Measurements from ENCODE around the gene SAXO1. TPM values are rescaled to one million over a fixed set of nuclear protein-coding genes. Genes with fewer than 3 reads are reported as not detected.

Gene SAXO1
- total and polyA plus RNA-seq, 10 donors, result 0.02 to 0.89 (median 0.25) TPM; not detected in 4

DNA sequence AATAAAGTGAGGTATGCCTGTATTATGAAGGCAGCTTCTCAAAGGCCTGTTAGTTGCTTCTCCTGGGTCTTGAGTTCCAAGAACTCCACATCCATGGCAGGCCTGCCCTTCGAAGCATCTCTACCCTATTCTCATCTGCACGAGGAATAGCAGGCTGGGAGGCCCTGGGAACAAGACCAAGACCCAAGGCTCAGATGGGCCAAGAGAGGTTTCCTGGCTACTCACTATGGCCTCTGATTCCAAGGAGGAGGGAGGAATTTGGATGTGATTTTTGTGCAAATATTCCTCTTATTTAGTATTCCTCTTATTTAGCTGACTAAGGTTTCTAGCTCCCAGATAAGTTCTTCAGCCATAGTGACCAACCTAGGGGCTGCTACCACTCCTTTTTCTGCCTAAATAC lies 151.3 kb downstream of the SAXO1 start:
- DNase-seq, result no peak
- TF ChIP-seq POLR2A (IDR thresholded peaks at IDR 0.05) (no peak), POLR2AphosphoS5 (IDR thresholded peaks at IDR 0.05) (no peak)
- TF ChIP-seq, protein P1, sequence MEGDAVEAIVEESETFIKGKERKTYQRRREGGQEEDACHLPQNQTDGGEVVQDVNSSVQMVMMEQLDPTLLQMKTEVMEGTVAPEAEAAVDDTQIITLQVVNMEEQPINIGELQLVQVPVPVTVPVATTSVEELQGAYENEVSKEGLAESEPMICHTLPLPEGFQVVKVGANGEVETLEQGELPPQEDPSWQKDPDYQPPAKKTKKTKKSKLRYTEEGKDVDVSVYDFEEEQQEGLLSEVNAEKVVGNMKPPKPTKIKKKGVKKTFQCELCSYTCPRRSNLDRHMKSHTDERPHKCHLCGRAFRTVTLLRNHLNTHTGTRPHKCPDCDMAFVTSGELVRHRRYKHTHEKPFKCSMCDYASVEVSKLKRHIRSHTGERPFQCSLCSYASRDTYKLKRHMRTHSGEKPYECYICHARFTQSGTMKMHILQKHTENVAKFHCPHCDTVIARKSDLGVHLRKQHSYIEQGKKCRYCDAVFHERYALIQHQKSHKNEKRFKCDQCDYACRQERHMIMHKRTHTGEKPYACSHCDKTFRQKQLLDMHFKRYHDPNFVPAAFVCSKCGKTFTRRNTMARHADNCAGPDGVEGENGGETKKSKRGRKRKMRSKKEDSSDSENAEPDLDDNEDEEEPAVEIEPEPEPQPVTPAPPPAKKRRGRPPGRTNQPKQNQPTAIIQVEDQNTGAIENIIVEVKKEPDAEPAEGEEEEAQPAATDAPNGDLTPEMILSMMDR (IDR thresholded peaks at IDR 0.05 in 8 of 11, conservative IDR thresholded peaks at IDR 0.05 in 3 of 11), result no peak
- peaks cover 0 to 6% (median 0%) of the 10 kb centered on the region in 7 donors for H3K27me3 ChIP-seq (replicated peaks in 1 of 7)
- intact Hi-C loops (cut with DNase I; ENCODE audit: low total_unique reads), result no loop called here
- 73 to 92% (median 80%) methylated on average over 2 of the region's 2 CpGs for WGBS, 5 donors
- H3K36me3 ChIP-seq, result no peaks in the 10 kb centered on the region
- H3K9me3 ChIP-seq, result peaks cover 0 to 13% (median 0%) of the 10 kb centered on the region in 8 donors
- H3K4me1 ChIP-seq, result no peaks in the 10 kb centered on the region
- no peak overlapping the region for H3K27ac ChIP-seq
- no peak overlapping the region for H3K4me3 ChIP-seq

DNA sequence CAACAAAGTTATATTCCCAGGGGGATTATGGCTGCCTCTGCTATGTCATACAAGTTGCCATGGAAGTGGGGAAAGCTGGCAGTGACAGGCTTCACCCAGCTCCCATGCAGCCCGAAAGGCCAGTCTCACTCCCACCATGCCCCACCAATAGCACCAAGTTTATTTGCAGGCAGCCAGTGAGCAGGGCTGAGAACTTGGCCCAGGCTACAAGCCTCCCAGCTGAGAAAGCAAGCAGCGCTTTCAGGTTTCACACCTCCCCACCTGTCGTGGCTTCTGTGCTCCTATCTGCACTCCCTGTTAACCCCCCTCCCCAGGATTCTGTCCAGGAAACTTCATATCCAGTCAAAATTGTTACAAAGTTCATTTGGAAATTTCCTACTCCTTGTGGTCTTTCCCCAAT lies 155.0 kb downstream of the SAXO1 start:
- TF ChIP-seq, protein P1 (IDR thresholded peaks at IDR 0.05 in 8 of 11, conservative IDR thresholded peaks at IDR 0.05 in 3 of 11), result no peak
- TF ChIP-seq POLR2A (IDR thresholded peaks at IDR 0.05), result no peak
- no peak for TF ChIP-seq POLR2AphosphoS5 (IDR thresholded peaks at IDR 0.05)
- Histone ChIP-seq H3K27ac (no peak overlapping the region), H3K36me3 (no peaks in the 10 kb centered on the region), H3K4me3 (no peak overlapping the region), H3K9me3 (peaks cover 0 to 5% (median 0%) of the 10 kb centered on the region in 8 donors), H3K27me3 (replicated peaks in 1 of 7) (peaks cover 0 to 6% (median 0%) of the 10 kb centered on the region in 7 donors), H3K4me1 (no peaks in the 10 kb centered on the region)
- 81 to 97% (median 89%) methylated on average over 3 of the region's 3 CpGs for WGBS, 5 donors
- intact Hi-C loops (cut with DNase I; ENCODE audit: low total_unique reads), result no loop called here
- DNase-seq, result no peak

Small RNA genes lying within 50 kb of the gene (small RNA-seq; reads per million reads assigned to genes)
- gene RNU6-264P (0 reads per million in 4 donors), gene SCARNA8 (41.4 to 81.5 (median 47.7) reads per million in 4 donors)

Other genes with a start within 250 kb of the SAXO1 start
- gene RRAGA, start 16.2 kb upstream of the SAXO1 start, total RNA-seq, result 10 to 100 TPM; 48.1 to 71.3 (median 52.2) TPM
- 10 to 100 TPM; 47.8 to 67.0 (median 56.2) TPM for gene RRAGA, start 16.2 kb upstream of the SAXO1 start, polyA plus RNA-seq
- 10 to 100 TPM; 10.1 to 13.5 (median 12.8) TPM for gene HAUS6, start 69.7 kb upstream of the SAXO1 start, total RNA-seq
- gene HAUS6, start 69.7 kb upstream of the SAXO1 start, polyA plus RNA-seq, result 1 to 10 TPM; 4.4 to 4.7 (median 4.6) TPM
- gene PLIN2, start 94.3 kb upstream of the SAXO1 start, total RNA-seq, result 100 to 1,000 TPM in 1 of 7 donors, 10 to 100 TPM in 6; 46.2 to 105 (median 64.2) TPM
- 10 to 100 TPM; 18.4 to 47.5 (median 46.4) TPM for gene PLIN2, start 94.3 kb upstream of the SAXO1 start, polyA plus RNA-seq
- gene DENND4C, start 197.5 kb upstream of the SAXO1 start, total RNA-seq, result 100 to 1,000 TPM in 1 of 7 donors, 10 to 100 TPM in 6; 41.0 to 106 (median 55.3) TPM
- 1 to 10 TPM; 3.7 to 7.9 (median 4.5) TPM for gene DENND4C, start 197.5 kb upstream of the SAXO1 start, polyA plus RNA-seq